Spleen (tissue), 7 donors: ENCODE results near the gene CNOT6.

Experiments used
- POLR2A ChIP-seq, 3 donors: fragments of 450-650 bp; IDR thresholded peaks; one replicate each; pipeline ENCODE4 v1.5.1; 2017; ENCODE audit warnings: antibody characterized with exemption in 3 of 3, mild to moderate bottlenecking in 1 of 3
- POLR2AphosphoS5 ChIP-seq, 3 donors: sonication (generic); formaldehyde crosslinking; IDR thresholded peaks; one replicate each; pipeline ENCODE4 v1.5.1; 2017; ENCODE audit warnings: antibody characterized with exemption in 3 of 3
- TF ChIP-seq, protein P1 (sequence below), 11 experiments: fragments of 200-600 bp in 7 of 11; fragments of 450-650 bp in 4 of 11; sonication (generic) in 4 of 11; IDR thresholded peaks in 8 of 11; conservative IDR thresholded peaks in 3 of 11; 1 replicate in 7 of 11; 2 replicates in 4 of 11; pipeline versions ENCODE4 v1.4.0 to v1.8.0; 2016 to 2021; ENCODE audit warnings: antibody characterized with exemption in 11 of 11, inconsistent platforms in 4 of 11, mild to moderate bottlenecking in 1 of 11
- donor health status: DM: no; HTN: no; CAD: no; lungs with moderate emphysema.
- donor health status: DM: no; HTN: no; CAD: no.
- donor health status: DM: no; HTN: no; CAD: no.

DNA sequence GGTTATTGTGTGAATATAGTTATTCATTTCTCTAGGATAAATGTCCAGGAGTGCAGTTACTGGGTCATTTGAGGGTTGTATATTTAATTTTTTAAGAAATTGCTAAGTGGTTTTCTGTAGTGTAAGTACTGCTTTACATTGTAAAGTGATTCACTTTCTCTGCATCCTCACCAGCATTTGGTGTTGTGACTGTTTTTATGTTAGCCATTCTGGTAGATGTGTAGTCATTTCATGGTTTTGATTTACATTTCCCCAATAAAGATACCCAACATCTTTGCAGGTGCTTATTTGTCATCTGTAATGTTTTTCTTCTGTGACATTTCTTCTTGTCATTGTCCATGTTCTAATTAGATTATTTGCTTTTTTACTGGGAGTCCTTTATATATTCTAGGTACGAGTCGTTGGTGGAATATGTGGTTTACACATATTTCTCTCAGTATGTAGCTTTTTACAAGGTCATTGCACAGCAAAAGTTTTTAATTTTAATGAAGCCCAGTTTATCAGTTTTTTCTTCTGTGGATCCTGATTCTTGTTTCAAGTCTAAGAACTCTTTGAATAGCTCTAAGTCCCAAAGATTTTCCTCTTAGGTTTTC is 63.1 kb downstream of the CNOT6 start:
- TF ChIP-seq POLR2A (IDR thresholded peaks at IDR 0.05), result no peak
- TF ChIP-seq, protein P1, sequence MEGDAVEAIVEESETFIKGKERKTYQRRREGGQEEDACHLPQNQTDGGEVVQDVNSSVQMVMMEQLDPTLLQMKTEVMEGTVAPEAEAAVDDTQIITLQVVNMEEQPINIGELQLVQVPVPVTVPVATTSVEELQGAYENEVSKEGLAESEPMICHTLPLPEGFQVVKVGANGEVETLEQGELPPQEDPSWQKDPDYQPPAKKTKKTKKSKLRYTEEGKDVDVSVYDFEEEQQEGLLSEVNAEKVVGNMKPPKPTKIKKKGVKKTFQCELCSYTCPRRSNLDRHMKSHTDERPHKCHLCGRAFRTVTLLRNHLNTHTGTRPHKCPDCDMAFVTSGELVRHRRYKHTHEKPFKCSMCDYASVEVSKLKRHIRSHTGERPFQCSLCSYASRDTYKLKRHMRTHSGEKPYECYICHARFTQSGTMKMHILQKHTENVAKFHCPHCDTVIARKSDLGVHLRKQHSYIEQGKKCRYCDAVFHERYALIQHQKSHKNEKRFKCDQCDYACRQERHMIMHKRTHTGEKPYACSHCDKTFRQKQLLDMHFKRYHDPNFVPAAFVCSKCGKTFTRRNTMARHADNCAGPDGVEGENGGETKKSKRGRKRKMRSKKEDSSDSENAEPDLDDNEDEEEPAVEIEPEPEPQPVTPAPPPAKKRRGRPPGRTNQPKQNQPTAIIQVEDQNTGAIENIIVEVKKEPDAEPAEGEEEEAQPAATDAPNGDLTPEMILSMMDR (IDR thresholded peaks at IDR 0.05 in 8 of 11, conservative IDR thresholded peaks at IDR 0.05 in 3 of 11), result no peak
- no peak for TF ChIP-seq POLR2AphosphoS5 (IDR thresholded peaks at IDR 0.05)
